H1 (cell line): Measurements from ENCODE around the gene EXD3. TPM values are rescaled to one million over a fixed set of nuclear protein-coding genes. Genes with fewer than 3 reads are reported as not detected.

ENCODE experiments used
- CTCF ChIA-PET: fragments of 300-600 bp; sonication (Branson Sonifier 250); formaldehyde crosslinking; loops from one replicate; lab custom pipeline; 2021; ENCODE audit not compliant: partially characterized antibody; lab: Charles Lee
- POLR2A ChIA-PET: fragments of 300-600 bp; sonication (Branson Sonifier 250); formaldehyde crosslinking; loops from one replicate; lab custom pipeline; 2021; ENCODE audit warnings: inconsistent platforms; ENCODE audit not compliant: partially characterized antibody; lab: Charles Lee
- DNase-seq, 2 experiments: peaks; one replicate each; pipeline versions ENCODE4 v3.0.0 to v3.0.0-alpha.2; 2010 to 2022; ENCODE audit warnings: low spot score in 2 of 2, low read depth in 1 of 2, mixed read lengths in 1 of 2
- FAIRE-seq: peaks from 2 replicates; lab custom pipeline; 2011; peaks lifted over from hg19 to GRCh38; lab: Jason Lieb, UNC
- H2AFZ ChIP-seq: 2 replicates; pipeline ENCODE4 v1.8.1; 2012; ENCODE audit warnings: low read length, inconsistent platforms
- H2AK5ac ChIP-seq: 2 replicates; pipeline ENCODE4 v1.6.1; 2013; ENCODE audit warnings: low read depth, low read length
- H2BK120ac ChIP-seq: replicated peaks from 2 replicates; pipeline ENCODE3; 2013; ENCODE audit warnings: low read depth, low read length, inconsistent platforms
- H2BK12ac ChIP-seq: 2 replicates; pipeline ENCODE4 v1.6.1; 2013; ENCODE audit warnings: low read depth, low read length
- H2BK15ac ChIP-seq: 2 replicates; pipeline ENCODE4 v1.6.1; 2013; ENCODE audit warnings: low read length
- H2BK20ac ChIP-seq: 2 replicates; pipeline ENCODE4 v1.6.1; 2013; ENCODE audit warnings: low read length
- H2BK5ac ChIP-seq: 2 replicates; pipeline ENCODE4 v1.6.1; 2013; ENCODE audit warnings: low read depth, low read length
- H3K14ac ChIP-seq: 2 replicates; pipeline ENCODE4 v1.6.1; 2013; ENCODE audit warnings: inconsistent platforms; ENCODE audit not compliant: insufficient read length
- H3K18ac ChIP-seq: 2 replicates; pipeline ENCODE4 v1.6.1; 2013; ENCODE audit warnings: low read length; ENCODE audit errors: extremely low read depth
- H3K23ac ChIP-seq: 2 replicates; pipeline ENCODE4 v1.6.1; 2013; ENCODE audit warnings: inconsistent platforms; ENCODE audit not compliant: insufficient read length
- H3K23me2 ChIP-seq: 2 replicates; pipeline ENCODE4 v1.6.1; 2013; ENCODE audit warnings: low read depth, low read length
- H3K27ac ChIP-seq: 2 replicates; pipeline ENCODE4 v1.6.1; 2011; ENCODE audit warnings: low read depth, low read length, inconsistent platforms
- H3K27me3 ChIP-seq, 4 experiments: replicated peaks in 1 of 4; 1 replicate in 1 of 4; 2 replicates in 3 of 4; pipeline versions ENCODE4 v1.6.1 to v1.8.1; 2011 to 2013; ENCODE audit warnings: low read length in 3 of 4, mild to moderate bottlenecking in 3 of 4, inconsistent platforms in 2 of 4, mixed read lengths in 2 of 4, moderate library complexity in 1 of 4; ENCODE audit not compliant: control insufficient read depth in 3 of 4, insufficient read depth in 3 of 4; ENCODE audit errors: extremely low read depth in 1 of 4
- H3K36me3 ChIP-seq, 4 experiments: 2 replicates each; pipeline versions ENCODE4 v1.6.1 to v1.8.1; 2011 to 2013; ENCODE audit warnings: mild to moderate bottlenecking in 4 of 4, low read length in 3 of 4, moderate library complexity in 2 of 4, control low read depth in 1 of 4, inconsistent platforms in 1 of 4; ENCODE audit not compliant: insufficient read depth in 4 of 4, control insufficient read depth in 2 of 4
- H3K4ac ChIP-seq: replicated peaks from 2 replicates; pipeline ENCODE3; 2013; ENCODE audit warnings: low read length, low read depth, mixed read lengths, inconsistent platforms; ENCODE audit not compliant: insufficient read length
- H3K4me1 ChIP-seq, 4 experiments: replicated peaks in 1 of 4; 1 replicate in 1 of 4; 2 replicates in 3 of 4; pipeline versions ENCODE4 v1.6.1 to v1.8.1; 2011 to 2013; ENCODE audit warnings: low read length in 3 of 4, inconsistent platforms in 2 of 4, mixed read lengths in 1 of 4; ENCODE audit not compliant: insufficient read depth in 4 of 4, control insufficient read depth in 3 of 4
- H3K4me2 ChIP-seq, 2 experiments: 2 replicates each; pipeline versions ENCODE4 v1.6.1 to v1.8.1; 2011 to 2013; ENCODE audit warnings: low read depth in 2 of 2, low read length in 2 of 2, control low read depth in 1 of 2, inconsistent platforms in 1 of 2, mild to moderate bottlenecking in 1 of 2; ENCODE audit not compliant: insufficient read depth in 1 of 2
- H3K4me3 ChIP-seq, 4 experiments: fragments of 200-600, 300-600 bp in 1 of 4; sonication (generic), shearing (Covaris generic), sonication (Bioruptor Twin) in 1 of 4; 2 replicates each; pipeline versions ENCODE4 v1.5.1 to v1.8.1; 2011 to 2016; ENCODE audit warnings: low read length in 4 of 4, low read depth in 3 of 4, control low read depth in 2 of 4, inconsistent platforms in 2 of 4, mild to moderate bottlenecking in 2 of 4, mixed read lengths in 1 of 4, moderate library complexity in 1 of 4; ENCODE audit not compliant: insufficient read depth in 2 of 4; ENCODE audit errors: extremely low read depth in 1 of 4
- H3K56ac ChIP-seq: replicated peaks from 2 replicates; pipeline ENCODE3; 2013; ENCODE audit warnings: low read depth, mild to moderate bottlenecking, mixed read lengths, low read length, inconsistent platforms; ENCODE audit not compliant: insufficient read length
- H3K79me1 ChIP-seq: 2 replicates; pipeline ENCODE4 v1.6.1; 2013; ENCODE audit warnings: low read depth, low read length, control low read depth
- H3K79me2 ChIP-seq, 2 experiments: 2 replicates each; pipeline versions ENCODE4 v1.6.1 to v1.8.1; 2012 to 2013; ENCODE audit warnings: low read length in 2 of 2, mild to moderate bottlenecking in 2 of 2, inconsistent platforms in 1 of 2; ENCODE audit not compliant: insufficient read depth in 2 of 2, control insufficient read depth in 1 of 2
- H3K9ac ChIP-seq, 4 experiments: replicated peaks in 1 of 4; 1 replicate in 1 of 4; 2 replicates in 3 of 4; pipeline versions ENCODE4 v1.6.1 to v1.8.1; 2011 to 2013; ENCODE audit warnings: low read depth in 3 of 4, low read length in 3 of 4, control low read depth in 2 of 4, mild to moderate bottlenecking in 2 of 4, moderate library complexity in 2 of 4, inconsistent platforms in 1 of 4; ENCODE audit errors: extremely low read depth in 1 of 4
- H3K9me3 ChIP-seq, 2 experiments: 2 replicates each; pipeline versions ENCODE4 v1.6.1 to v1.8.1; 2012 to 2013; ENCODE audit warnings: mild to moderate bottlenecking in 2 of 2, moderate library complexity in 2 of 2, control low read depth in 1 of 2, inconsistent platforms in 1 of 2, low read depth in 1 of 2, low read length in 1 of 2, mixed read lengths in 1 of 2; ENCODE audit not compliant: insufficient read depth in 2 of 2
- H4K20me1 ChIP-seq, 2 experiments: replicated peaks in 1 of 2; 2 replicates each; pipeline versions ENCODE3 to v1.8.1; 2011 to 2013; ENCODE audit warnings: inconsistent platforms in 2 of 2, low read length in 2 of 2, mild to moderate bottlenecking in 1 of 2; ENCODE audit not compliant: insufficient read depth in 2 of 2, control insufficient read depth in 1 of 2
- H4K5ac ChIP-seq: 2 replicates; pipeline ENCODE4 v1.6.1; 2013; ENCODE audit warnings: low read length, low read depth, mixed read lengths, inconsistent platforms; ENCODE audit not compliant: insufficient read length
- H4K8ac ChIP-seq: 2 replicates; pipeline ENCODE4 v1.8.0; 2013; ENCODE audit warnings: mild to moderate bottlenecking, moderate library complexity, low read length, inconsistent platforms; ENCODE audit not compliant: insufficient read depth; ENCODE audit errors: extremely low read depth
- H4K91ac ChIP-seq: replicated peaks from 2 replicates; pipeline ENCODE3; 2013; ENCODE audit warnings: low read length, mixed read lengths, inconsistent platforms; ENCODE audit not compliant: insufficient read length
- BRCA1 ChIP-seq: IDR thresholded peaks from 2 replicates; pipeline ENCODE4 v1.6.1; 2012; ENCODE audit warnings: low read depth, low read length, improper control_type of control experiment
- HDAC2 ChIP-seq, 2 experiments: fragments of 300-600 bp in 1 of 2; sonication (generic) in 1 of 2; IDR thresholded peaks; 2 replicates each; pipeline ENCODE4 v1.6.1; 2011 to 2012; ENCODE audit warnings: low read depth in 2 of 2, low read length in 2 of 2, mild to moderate bottlenecking in 2 of 2, moderate library complexity in 2 of 2, borderline replicate concordance in 1 of 2, inconsistent platforms in 1 of 2
- KDM1A ChIP-seq: fragments of 200-600, 300-600 bp; sonication (generic); IDR thresholded peaks from 2 replicates; pipeline ENCODE4 v1.7.1; 2016; ENCODE audit warnings: mild to moderate bottlenecking, low read length, borderline replicate concordance
- POU5F1 ChIP-seq: IDR thresholded peaks from 2 replicates; pipeline ENCODE4 v1.6.1; 2011; ENCODE audit warnings: low read depth, mild to moderate bottlenecking, low read length, moderate library complexity
- RAD21 ChIP-seq, 2 experiments: IDR thresholded peaks in 1 of 2; conservative IDR thresholded peaks in 1 of 2; 2 replicates each; pipeline ENCODE4 v1.6.1; 2011; ENCODE audit warnings: low read depth in 2 of 2, low read length in 2 of 2, improper control_type of control experiment in 1 of 2, inconsistent platforms in 1 of 2, mild to moderate bottlenecking in 1 of 2, moderate library complexity in 1 of 2
- RNF2 ChIP-seq: fragments of 200-900, 300-1000 bp; sonication (generic); IDR thresholded peaks from 2 replicates; pipeline ENCODE4 v1.7.1; 2016; ENCODE audit warnings: borderline replicate concordance, low read depth, mild to moderate bottlenecking, antibody characterized with exemption, low read length; ENCODE audit not compliant: poor library complexity, severe bottlenecking; ENCODE audit errors: missing control alignments
- SAP30 ChIP-seq: fragments of 300-600 bp; sonication (generic); IDR thresholded peaks from 2 replicates; pipeline ENCODE4 v1.7.1; 2012; ENCODE audit warnings: low read length, moderate library complexity, mild to moderate bottlenecking, inconsistent platforms; ENCODE audit not compliant: insufficient read depth, insufficient replicate concordance
- TAF7 ChIP-seq: optimal IDR thresholded peaks from 2 replicates; pipeline ENCODE3; 2011; ENCODE audit warnings: low read depth, mild to moderate bottlenecking, inconsistent platforms, low read length, moderate library complexity, borderline replicate concordance
- TEAD4 ChIP-seq: IDR thresholded peaks from 2 replicates; pipeline ENCODE4 v1.6.1; 2012; ENCODE audit warnings: low read depth, low read length, inconsistent platforms, mixed read lengths
- WGBS, 2 experiments: shearing (Covaris generic) in 1 of 2; methylation state at CpG; one replicate each; pipeline versions ENCODE4 v1.1.6 to v1.1.7; 2013 to 2015; ENCODE audit warnings: low lambda C conversion rate in 2 of 2, mixed read lengths in 2 of 2, inconsistent platforms in 1 of 2, low coverage in 1 of 2, missing lambda C conversion rate in 1 of 2; ENCODE audit not compliant: insufficient replicate concordance in 2 of 2, insufficient coverage in 1 of 2, insufficient read length in 1 of 2; ENCODE audit errors: extremely low coverage in 1 of 2, missing lambda C conversion rate in 1 of 2; 5-methylcytosine and 5-hydroxymethylcytosine counted together
- polyA plus RNA-seq, 7 experiments: library from polyadenylated mRNA; depleted of rRNA in 3 of 7; stranded (reverse) in 5 of 7; unstranded in 2 of 7; fragments of >200 nt in 5 of 7; fragments of 200-250 nt in 2 of 7; gene quantifications; 1 replicate in 5 of 7; 2 replicates in 1 of 7; 4 replicates in 1 of 7; pipeline versions ENCODE4 v1.2.1 to v1.2.3, GENCODE V29; 2011 to 2013; ENCODE audit warnings: missing spikeins in 2 of 7, mixed read lengths in 2 of 7
- total RNA-seq: library from RNA; stranded (reverse); fragmentation: NEBNext Ultra II Directional; extraction: Animal tissue kit (Norgen Biotek cat#: 25700); gene quantifications from 2 replicates; pipeline ENCODE4 v1.2.1, GENCODE V29; 2021
- TF ChIP-seq, protein P1 (sequence below): IDR thresholded peaks from 2 replicates; pipeline ENCODE4 v1.6.1; 2012; ENCODE audit warnings: low read length, inconsistent platforms

The EXD3 gene
- total and polyA plus RNA-seq, 2 of the 8 experiments (the other 6 are each of a cell fraction or from before 2014, with no cell fraction given), result 7.2 to 9.4 TPM

DNA sequence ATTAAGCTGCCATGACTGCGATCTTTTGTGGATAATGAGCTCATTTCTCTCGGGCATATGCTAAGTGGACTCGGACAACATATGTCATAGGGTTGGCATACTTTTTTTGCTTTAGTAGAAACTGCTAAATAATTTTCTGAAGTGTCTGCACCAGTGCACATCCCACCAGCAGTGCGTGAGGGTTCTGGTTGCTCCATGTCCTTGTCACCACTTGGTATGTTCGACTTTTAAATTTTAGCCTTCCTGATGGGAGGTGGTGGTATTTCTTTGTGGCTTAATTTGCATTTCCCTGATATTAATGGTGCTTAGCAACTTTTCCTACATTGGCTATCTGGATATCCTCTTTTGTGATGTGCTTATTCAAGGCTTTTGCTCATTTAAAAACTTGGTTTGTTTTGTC, 63.1 kb downstream of the EXD3 start:
- H3K23ac ChIP-seq, result no peak overlapping the region
- H3K4ac ChIP-seq, result no peak overlapping the region
- no peak overlapping the region for H3K56ac ChIP-seq
- POLR2A ChIA-PET, result no interaction called here
- no peak overlapping the region for H2BK12ac ChIP-seq
- no peak overlapping the region for H2BK20ac ChIP-seq
- no peak overlapping the region for H3K27ac ChIP-seq
- peaks cover 24 to 29% of the 10 kb centered on the region in 2 experiments for H3K9me3 ChIP-seq
- H2AFZ ChIP-seq, result no peak overlapping the region
- H2BK5ac ChIP-seq, result no peak overlapping the region
- no peak overlapping the region for H3K4me3 ChIP-seq
- no peak overlapping the region for H3K4me2 ChIP-seq
- no peak overlapping the region for H4K91ac ChIP-seq
- no CpG with 5 or more reads among the region's 5 CpGs for whole genome bisulfite sequencing, 2 experiments
- H3K27me3 ChIP-seq, result no peaks in the 10 kb centered on the region
- no peak overlapping the region for H3K9ac ChIP-seq
- H3K79me1 ChIP-seq, result no peaks in the 10 kb centered on the region
- CTCF ChIA-PET, result no interaction called here
- DNase-seq (no peak), FAIRE-seq (no peak)
- H4K8ac ChIP-seq, result no peak overlapping the region
- no peaks in the 10 kb centered on the region for H3K79me2 ChIP-seq
- H3K23me2 ChIP-seq, result peaks cover 5% of the 10 kb centered on the region; the same call in 1 of the 2 replicates
- no peak overlapping the region for H3K14ac ChIP-seq
- no peak overlapping the region for H2BK120ac ChIP-seq
- no peaks in the 10 kb centered on the region for H3K36me3 ChIP-seq
- no peaks in the 10 kb centered on the region for H3K4me1 ChIP-seq
- no peak overlapping the region for H4K5ac ChIP-seq
- no peak overlapping the region for H2AK5ac ChIP-seq
- H3K18ac ChIP-seq, result no peak overlapping the region
- H4K20me1 ChIP-seq, result no peaks in the 10 kb centered on the region
- H2BK15ac ChIP-seq, result no peak overlapping the region
- TF ChIP-seq TAF7, result no peak
- no peak for TF ChIP-seq RNF2
- no peak for TF ChIP-seq HDAC2 (IDR thresholded peaks at IDR 0.05; ENCODE audit: borderline replicate concordance in 1 of 2, low read depth in 2 of 2, low read length in 2 of 2)
- TF ChIP-seq KDM1A, result no peak
- TF ChIP-seq, protein P1, sequence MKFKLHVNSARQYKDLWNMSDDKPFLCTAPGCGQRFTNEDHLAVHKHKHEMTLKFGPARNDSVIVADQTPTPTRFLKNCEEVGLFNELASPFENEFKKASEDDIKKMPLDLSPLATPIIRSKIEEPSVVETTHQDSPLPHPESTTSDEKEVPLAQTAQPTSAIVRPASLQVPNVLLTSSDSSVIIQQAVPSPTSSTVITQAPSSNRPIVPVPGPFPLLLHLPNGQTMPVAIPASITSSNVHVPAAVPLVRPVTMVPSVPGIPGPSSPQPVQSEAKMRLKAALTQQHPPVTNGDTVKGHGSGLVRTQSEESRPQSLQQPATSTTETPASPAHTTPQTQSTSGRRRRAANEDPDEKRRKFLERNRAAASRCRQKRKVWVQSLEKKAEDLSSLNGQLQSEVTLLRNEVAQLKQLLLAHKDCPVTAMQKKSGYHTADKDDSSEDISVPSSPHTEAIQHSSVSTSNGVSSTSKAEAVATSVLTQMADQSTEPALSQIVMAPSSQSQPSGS, result no peak
- no peak for TF ChIP-seq TEAD4
- TF ChIP-seq POU5F1, result no peak
- no peak for TF ChIP-seq BRCA1
- no peak for TF ChIP-seq RAD21 (IDR thresholded peaks at IDR 0.05 in 1 of 2, conservative IDR thresholded peaks at IDR 0.05 in 1 of 2; ENCODE audit: low read depth in 2 of 2, low read length in 2 of 2)
- TF ChIP-seq SAP30, result no peak
